Tibial nerve (tissue), 4 donors: ENCODE results near the gene IMMP1L. TPM values are rescaled to one million over a fixed set of nuclear protein-coding genes. Genes with fewer than 3 reads are reported as not detected.

Experiments
- DNase-seq, 2 donors: peaks; one replicate each; pipeline ENCODE4 v3.0.0-alpha.2; 2019; ENCODE audit warnings: low spot score in 2 of 2
- H3K27ac ChIP-seq, 4 donors: fragments of 200-600 bp; sonication (generic) in 3 of 4; one replicate each; pipeline ENCODE4 v1.5.1; 2017 to 2019; ENCODE audit warnings: mild to moderate bottlenecking in 1 of 4
- H3K27me3 ChIP-seq, 2 donors: fragments of 200-600 bp; sonication (generic) in 1 of 2; one replicate each; pipeline versions ENCODE4 v1.5.1 to v1.6.0; 2017 to 2019
- H3K36me3 ChIP-seq, 3 donors: fragments of 200-600 bp; sonication (generic); one replicate each; pipeline ENCODE4 v1.5.1; 2018 to 2019
- H3K4me1 ChIP-seq, 4 donors: fragments of 200-600 bp; sonication (generic) in 3 of 4; one replicate each; pipeline ENCODE4 v1.5.1; 2017 to 2019
- H3K4me3 ChIP-seq, 4 donors: fragments of 200-600 bp; sonication (generic) in 3 of 4; one replicate each; pipeline ENCODE4 v1.5.1; 2017 to 2019; ENCODE audit warnings: mild to moderate bottlenecking in 1 of 4, moderate library complexity in 1 of 4
- H3K9me3 ChIP-seq, 4 donors: fragments of 200-600 bp; sonication (generic) in 3 of 4; one replicate each; pipeline ENCODE4 v1.5.1; 2017 to 2019
- EP300 ChIP-seq, 2 donors: sonication (generic); formaldehyde crosslinking; IDR thresholded peaks; one replicate each; pipeline ENCODE4 v1.6.1; 2017; ENCODE audit warnings: antibody characterized with exemption in 2 of 2, mild to moderate bottlenecking in 1 of 2
- POLR2A ChIP-seq, 2 donors: fragments of 450-650 bp; IDR thresholded peaks; one replicate each; pipeline ENCODE4 v1.6.1; 2017; ENCODE audit warnings: antibody characterized with exemption in 2 of 2, mild to moderate bottlenecking in 2 of 2, moderate library complexity in 2 of 2
- WGBS, 2 donors: methylation state at CpG; one replicate each; pipeline ENCODE4 v1.1.5; 2018; 5-methylcytosine and 5-hydroxymethylcytosine counted together
- total RNA-seq, 4 donors: library from RNA; depleted of rRNA; stranded (reverse); fragments of >200 nt; gene quantifications; one replicate each; pipeline ENCODE4 v1.1.0, GENCODE V29; 2016
- TF ChIP-seq, protein P1 (sequence below), 5 experiments: fragments of 200-600 bp in 3 of 5; fragments of 450-650 bp in 2 of 5; sonication (generic) in 3 of 5; IDR thresholded peaks; one replicate each; pipeline ENCODE4 v1.5.1; 2016 to 2019; ENCODE audit warnings: antibody characterized with exemption in 5 of 5, mild to moderate bottlenecking in 3 of 5, moderate library complexity in 2 of 5

Gene IMMP1L
- total RNA-seq, 4 donors from 2014 or later: 22.5 to 119 (median 37.5) TPM

DNA sequence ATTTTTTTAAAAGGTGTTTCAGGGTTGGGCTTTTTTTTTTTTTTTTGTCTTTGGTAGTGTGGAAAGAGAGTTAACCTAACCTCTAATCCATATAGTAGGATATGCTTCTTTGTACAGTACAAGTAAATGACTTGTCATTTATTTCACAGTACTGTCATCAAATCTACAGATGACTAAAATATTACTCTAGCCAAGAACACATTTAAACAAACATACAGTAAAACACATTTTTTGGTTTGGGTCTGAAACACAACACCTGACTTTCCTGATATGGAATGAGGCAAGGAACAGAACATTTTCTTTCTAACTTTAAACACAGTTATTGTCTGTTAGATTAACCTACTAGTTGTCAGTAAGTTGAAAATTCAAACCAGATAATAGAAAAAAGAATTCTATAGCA lies 68.1 kb downstream of the IMMP1L start:
- Histone ChIP-seq H3K4me1 (no peaks in the 10 kb centered on the region), H3K9me3 (no peaks in the 10 kb centered on the region), H3K36me3 (no peaks in the 10 kb centered on the region), H3K27me3 (no peaks in the 10 kb centered on the region), H3K4me3 (no peak overlapping the region), H3K27ac (no peak overlapping the region)
- TF ChIP-seq POLR2A (IDR thresholded peaks at IDR 0.05) (no peak), EP300 (IDR thresholded peaks at IDR 0.05) (no peak)
- TF ChIP-seq, protein P1, sequence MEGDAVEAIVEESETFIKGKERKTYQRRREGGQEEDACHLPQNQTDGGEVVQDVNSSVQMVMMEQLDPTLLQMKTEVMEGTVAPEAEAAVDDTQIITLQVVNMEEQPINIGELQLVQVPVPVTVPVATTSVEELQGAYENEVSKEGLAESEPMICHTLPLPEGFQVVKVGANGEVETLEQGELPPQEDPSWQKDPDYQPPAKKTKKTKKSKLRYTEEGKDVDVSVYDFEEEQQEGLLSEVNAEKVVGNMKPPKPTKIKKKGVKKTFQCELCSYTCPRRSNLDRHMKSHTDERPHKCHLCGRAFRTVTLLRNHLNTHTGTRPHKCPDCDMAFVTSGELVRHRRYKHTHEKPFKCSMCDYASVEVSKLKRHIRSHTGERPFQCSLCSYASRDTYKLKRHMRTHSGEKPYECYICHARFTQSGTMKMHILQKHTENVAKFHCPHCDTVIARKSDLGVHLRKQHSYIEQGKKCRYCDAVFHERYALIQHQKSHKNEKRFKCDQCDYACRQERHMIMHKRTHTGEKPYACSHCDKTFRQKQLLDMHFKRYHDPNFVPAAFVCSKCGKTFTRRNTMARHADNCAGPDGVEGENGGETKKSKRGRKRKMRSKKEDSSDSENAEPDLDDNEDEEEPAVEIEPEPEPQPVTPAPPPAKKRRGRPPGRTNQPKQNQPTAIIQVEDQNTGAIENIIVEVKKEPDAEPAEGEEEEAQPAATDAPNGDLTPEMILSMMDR (IDR thresholded peaks at IDR 0.05): no peak
- no peak for DNase-seq

DNA sequence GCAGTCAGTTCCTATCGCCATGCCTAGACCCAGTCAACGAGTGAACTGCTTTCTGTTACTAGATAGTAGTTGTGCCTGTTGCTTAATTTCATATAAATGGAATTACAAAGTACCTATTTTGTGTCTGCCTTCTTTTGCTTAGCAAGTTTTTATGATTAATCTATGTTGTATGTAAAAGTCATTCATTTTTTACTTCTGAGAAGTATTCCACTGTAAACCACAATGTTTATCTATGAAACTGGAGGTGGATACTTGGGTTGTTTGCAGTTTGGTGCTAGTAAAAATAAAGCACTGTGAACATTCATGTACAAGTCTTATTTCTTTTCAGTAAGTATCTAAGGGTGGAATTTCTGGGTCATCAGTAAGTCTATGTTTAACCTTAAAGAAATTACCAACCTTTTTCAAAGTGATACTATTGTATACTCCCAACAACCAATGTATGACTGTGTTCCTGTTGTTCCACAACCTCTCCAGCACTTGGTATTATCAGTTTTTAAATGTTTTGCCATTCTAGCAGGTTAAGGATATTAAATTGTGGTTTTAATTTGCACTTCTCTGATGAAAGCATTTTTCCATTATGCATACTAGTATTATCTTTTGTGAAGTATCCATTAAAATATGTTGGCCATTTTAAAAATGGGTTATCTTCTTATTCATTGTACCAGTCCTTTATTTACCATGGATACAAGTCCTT lies 71.5 kb downstream of the IMMP1L start:
- no peak overlapping the region for H3K4me3 ChIP-seq
- no peaks in the 10 kb centered on the region for H3K9me3 ChIP-seq
- H3K4me1 ChIP-seq: no peaks in the 10 kb centered on the region
- 94 to 96% methylated on average over 2 of the region's 2 CpGs for WGBS, 2 donors
- DNase-seq: no peak
- H3K27ac ChIP-seq: no peak overlapping the region
- H3K36me3 ChIP-seq: peaks cover 0 to 2% (median 0%) of the 10 kb centered on the region in 3 donors
- TF ChIP-seq POLR2A (IDR thresholded peaks at IDR 0.05): no peak
- TF ChIP-seq, protein P1 (IDR thresholded peaks at IDR 0.05): no peak
- TF ChIP-seq EP300 (IDR thresholded peaks at IDR 0.05): no peak
- H3K27me3 ChIP-seq: no peaks in the 10 kb centered on the region

DNA sequence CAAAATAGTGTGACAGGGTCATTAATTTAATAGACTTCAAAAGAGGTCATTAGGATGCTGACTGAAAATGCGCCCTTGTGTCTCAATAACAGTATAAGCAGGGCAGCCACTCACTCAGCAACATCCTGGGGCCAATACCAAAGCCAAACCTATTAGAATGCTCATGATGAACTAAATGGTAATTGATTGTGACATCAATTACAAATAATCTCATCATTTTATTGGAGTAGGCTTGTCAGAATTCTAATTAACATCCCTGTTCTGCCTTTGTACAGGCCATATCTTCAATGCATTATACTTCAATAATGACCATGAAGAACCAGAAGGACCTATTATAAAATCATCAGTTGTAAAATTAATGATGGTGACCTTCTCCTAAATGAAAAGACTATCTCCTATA lies 75.6 kb downstream of the IMMP1L start:
- no peak for DNase-seq
- 92 to 97% methylated on average over 1 of the region's 1 CpG for WGBS, 2 donors
- Histone ChIP-seq H3K36me3 (peaks cover 0 to 25% (median 0%) of the 10 kb centered on the region in 3 donors), H3K4me1 (no peaks in the 10 kb centered on the region), H3K4me3 (no peak overlapping the region), H3K27me3 (no peaks in the 10 kb centered on the region), H3K9me3 (no peaks in the 10 kb centered on the region), H3K27ac (no peak overlapping the region)
- TF ChIP-seq EP300 (IDR thresholded peaks at IDR 0.05) (no peak), POLR2A (IDR thresholded peaks at IDR 0.05) (no peak)
- TF ChIP-seq, protein P1 (IDR thresholded peaks at IDR 0.05): no peak

DNA sequence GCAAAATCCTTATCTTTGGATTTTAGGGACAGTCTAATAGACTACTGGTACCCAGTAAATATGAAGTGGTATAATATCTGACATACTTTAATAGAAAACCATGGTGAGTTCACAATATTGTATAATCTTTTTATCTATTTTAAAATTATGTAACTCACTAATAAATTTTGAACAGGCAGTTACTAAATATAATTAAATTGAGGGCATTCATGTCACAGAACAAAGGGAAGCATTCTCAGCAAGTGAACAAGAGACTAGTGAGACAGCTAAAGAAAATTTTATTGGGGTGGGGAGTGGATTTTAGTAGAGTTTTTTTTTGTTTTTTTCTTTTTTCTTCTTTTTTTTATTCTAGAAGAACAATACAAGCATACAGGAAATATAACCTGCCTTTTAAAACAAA lies 84.8 kb downstream of the IMMP1L start:
- Histone ChIP-seq H3K36me3 (peaks cover 0 to 1% (median 0%) of the 10 kb centered on the region in 3 donors), H3K27me3 (no peaks in the 10 kb centered on the region), H3K27ac (no peak overlapping the region), H3K4me1 (no peaks in the 10 kb centered on the region), H3K9me3 (no peaks in the 10 kb centered on the region), H3K4me3 (no peak overlapping the region)
- no peak for DNase-seq
- TF ChIP-seq EP300 (IDR thresholded peaks at IDR 0.05) (no peak), POLR2A (IDR thresholded peaks at IDR 0.05) (no peak)
- TF ChIP-seq, protein P1 (IDR thresholded peaks at IDR 0.05): no peak

DNA sequence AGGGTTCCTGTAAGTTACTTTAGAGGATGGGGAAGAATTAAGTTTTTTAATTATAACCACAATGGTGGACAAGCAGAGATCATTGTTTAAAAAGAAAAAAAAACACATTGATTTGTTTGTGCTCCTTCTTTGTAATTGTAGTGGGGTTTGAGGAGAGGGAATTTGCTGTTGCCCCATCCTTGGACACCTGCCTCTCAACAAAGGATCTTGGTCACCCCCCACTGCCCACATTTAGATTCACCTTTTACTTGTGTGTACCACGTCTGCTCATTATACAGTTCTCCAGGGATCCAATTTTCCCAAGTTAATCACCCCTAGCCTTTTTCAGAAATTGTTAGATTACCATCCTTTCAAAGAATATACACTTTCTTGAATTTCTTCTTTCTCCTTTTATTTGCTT lies 86.7 kb downstream of the IMMP1L start:
- no peak for DNase-seq
- WGBS, 2 donors: 93 to 100% methylated on average over 1 of the region's 1 CpG
- no peak overlapping the region for H3K4me3 ChIP-seq
- no peaks in the 10 kb centered on the region for H3K36me3 ChIP-seq
- no peaks in the 10 kb centered on the region for H3K27me3 ChIP-seq
- H3K9me3 ChIP-seq: no peaks in the 10 kb centered on the region
- TF ChIP-seq, protein P1 (IDR thresholded peaks at IDR 0.05): no peak
- TF ChIP-seq POLR2A (IDR thresholded peaks at IDR 0.05) (no peak), EP300 (IDR thresholded peaks at IDR 0.05) (no peak)
- no peaks in the 10 kb centered on the region for H3K4me1 ChIP-seq
- H3K27ac ChIP-seq: no peak overlapping the region
